Activated CD4-positive, alpha-beta T cell treated with anti-CD3 and anti-CD28 coated beads, Interleukin-2, amount 50 U/mL, for 16 hours (primary cell): Measurements from ENCODE around the gene HYAL4.
"Not testable (repeated sequence)": the region's sequence is repeated elsewhere in the genome, so short reads cannot be mapped to it uniquely, and the experiment has no call there.

ENCODE experiments used
- DNase-seq: peaks from one replicate; pipeline ENCODE4 v3.0.0-alpha.2; 2020

The HYAL4 gene, protein sequence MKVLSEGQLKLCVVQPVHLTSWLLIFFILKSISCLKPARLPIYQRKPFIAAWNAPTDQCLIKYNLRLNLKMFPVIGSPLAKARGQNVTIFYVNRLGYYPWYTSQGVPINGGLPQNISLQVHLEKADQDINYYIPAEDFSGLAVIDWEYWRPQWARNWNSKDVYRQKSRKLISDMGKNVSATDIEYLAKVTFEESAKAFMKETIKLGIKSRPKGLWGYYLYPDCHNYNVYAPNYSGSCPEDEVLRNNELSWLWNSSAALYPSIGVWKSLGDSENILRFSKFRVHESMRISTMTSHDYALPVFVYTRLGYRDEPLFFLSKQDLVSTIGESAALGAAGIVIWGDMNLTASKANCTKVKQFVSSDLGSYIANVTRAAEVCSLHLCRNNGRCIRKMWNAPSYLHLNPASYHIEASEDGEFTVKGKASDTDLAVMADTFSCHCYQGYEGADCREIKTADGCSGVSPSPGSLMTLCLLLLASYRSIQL

DNA sequence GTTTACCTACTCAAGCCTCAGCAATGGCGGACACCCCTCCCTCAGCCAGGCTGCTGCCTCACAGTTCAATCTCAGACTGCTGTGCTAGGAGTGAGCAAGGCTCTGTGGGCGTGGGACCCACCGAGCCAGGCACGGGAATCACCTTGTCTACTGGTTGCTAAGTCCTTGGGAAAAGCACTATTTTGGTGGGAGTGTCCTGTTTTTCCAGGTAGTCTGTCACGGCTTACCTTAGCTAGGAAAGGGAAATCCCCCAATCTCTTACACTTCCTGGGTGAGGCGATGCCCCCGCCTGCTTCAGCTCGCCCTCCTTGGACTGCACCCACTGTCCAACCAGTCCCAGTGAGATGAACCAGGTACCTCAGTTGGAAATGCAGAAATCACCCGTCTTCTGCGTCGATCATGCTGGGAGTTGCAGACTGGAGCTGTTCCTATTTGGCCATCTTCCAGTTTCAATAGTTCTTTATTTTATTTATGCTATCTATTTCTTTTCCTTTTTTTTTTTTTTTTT lies at the start of gene HYAL4:
HYAL4 (plus strand) TSS at position 458 of the 508 bp plus-strand sequence. CDS start 23,105 bp downstream, outside the sequence.
- DNase-seq: no peak

- DNase-seq: no peak
Observed at GRCh38 chr7:123795917-123796316, 49.1 kb upstream of the HYAL4 start.

- no peak for DNase-seq
Observed at GRCh38 chr7:123796568-123796967, 48.4 kb upstream of the HYAL4 start.

GRCh38 chr7:123797673-123798531 lies 47.1 kb upstream of the HYAL4 start:
- peak; percentile 20 for DNase-seq

DNA sequence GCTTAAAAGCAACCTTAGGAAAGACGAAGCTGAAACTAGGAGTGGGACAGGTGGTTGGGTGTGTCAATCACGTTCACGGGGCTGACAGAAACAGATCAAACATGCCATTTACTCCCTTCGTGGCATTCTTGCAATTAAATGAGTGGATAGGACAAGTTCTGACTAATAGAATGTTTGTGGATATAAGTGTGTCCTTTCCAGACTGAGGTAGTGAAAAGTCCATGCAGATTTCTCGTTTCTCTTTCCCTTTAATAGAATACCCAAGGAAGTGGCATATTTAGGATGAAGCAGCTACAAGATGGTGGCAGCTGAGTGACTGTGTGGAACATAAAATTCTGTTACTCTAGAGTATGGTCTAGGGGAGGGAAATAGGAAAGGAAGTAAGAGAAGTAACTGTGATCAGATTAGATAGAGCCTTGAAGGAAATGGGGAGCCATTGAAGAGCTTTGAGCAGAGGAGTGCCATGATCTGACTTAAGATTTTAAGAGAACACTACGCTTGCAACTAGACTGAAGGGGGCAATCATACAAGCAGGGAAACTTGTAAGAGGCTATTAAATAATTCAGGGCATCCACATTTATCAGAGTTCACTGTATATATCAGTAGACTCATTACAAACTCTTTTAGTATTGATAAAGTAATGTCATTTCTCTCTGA lies 46.3 kb upstream of the HYAL4 start:
- DNase-seq: no peak

DNA sequence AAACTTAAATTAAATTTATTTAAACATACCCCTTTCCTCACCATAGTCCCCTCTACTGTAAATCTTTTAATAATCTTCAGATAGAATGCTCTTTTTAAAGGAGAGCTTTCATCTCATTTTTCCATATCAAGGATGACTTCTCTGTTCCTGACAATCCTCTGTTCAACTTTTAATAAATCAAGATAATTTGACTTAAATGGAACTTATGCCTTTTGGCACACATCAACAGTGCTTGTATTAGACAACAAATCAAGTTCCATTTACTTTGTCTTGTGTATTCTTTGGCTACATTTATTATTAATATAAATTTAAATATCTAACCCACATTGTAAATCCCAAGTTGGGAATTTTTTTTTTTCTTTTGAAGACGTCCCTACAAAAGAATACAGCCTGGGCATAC lies 42.7 kb upstream of the HYAL4 start:
- DNase-seq: no peak

DNA sequence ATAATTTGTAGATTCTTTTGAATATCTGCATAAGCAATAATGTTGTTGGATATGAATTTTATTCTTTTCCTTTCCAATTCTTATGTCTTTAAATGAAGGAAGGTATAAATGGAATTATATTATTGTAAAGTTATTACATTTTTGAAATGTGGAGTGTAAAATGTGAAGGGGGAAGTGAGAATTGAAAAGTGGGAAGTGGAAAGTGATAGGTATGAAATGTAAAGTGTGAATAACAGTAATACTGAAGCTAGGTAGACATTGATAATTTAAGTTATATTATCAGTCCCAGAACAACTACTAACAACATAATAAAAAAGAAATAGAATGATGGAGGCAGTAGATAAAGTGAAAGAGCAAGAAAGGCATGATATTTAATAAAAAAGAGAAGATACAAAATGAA lies 39.7 kb upstream of the HYAL4 start:
- no peak for DNase-seq

GRCh38 chr7:123809471-123809870 lies 35.5 kb upstream of the HYAL4 start:
- DNase-seq: no peak

DNA sequence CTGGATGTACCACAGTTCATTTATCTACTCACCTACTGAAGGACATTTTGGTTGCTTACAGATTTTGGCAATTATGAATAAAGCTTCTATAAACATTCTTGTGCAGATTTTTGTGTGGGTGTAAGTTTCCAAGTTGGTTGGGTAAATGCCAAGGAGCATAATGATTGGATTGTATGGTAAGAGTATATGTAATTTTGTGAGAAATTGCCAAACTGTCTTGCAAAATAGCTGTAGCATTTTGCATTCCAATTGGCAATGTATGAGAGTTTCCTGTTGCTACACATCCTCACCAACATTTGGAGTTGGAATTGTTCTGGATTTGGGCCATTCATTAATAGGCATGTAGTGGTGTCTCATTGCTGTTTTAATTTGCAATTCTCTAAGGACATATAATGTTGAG lies 33.9 kb upstream of the HYAL4 start:
- DNase-seq: no peak

DNA sequence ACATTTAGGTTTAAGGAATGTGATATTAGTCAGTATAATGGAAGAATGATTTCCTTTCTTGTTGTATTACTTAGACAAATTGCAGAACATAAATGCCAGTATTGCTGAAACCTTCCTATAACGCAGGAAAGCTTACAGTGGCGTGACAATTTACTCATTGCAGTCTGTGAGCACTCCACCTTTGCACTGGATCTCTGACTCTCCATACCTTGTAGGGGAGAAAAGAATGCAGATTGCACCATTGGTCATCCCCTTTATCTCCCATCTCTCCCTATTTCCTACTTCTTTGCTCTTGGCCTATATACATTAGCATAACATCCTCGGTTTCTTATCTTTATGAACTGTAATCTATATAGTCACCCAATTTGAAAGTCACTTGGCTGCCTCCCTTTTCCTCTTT lies 28.1 kb upstream of the HYAL4 start:
- no peak for DNase-seq

DNA sequence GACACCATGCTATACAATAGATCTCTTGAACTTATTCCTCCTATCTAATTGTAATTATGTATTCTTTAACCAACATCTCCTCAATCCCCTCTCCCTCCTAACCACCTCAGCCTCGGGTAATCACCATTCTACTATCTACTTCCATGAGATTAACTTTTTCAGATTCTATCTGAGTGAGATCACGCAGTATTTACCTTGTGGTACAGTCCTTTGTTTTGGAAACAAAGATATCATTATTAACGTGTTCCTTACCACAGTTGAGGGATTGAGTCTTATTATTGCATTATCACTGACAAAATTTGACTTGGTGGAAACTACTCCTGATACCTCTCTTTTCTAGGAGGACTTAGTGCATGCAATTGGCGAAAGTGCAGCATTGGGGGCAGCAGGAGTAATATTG lies 26.0 kb upstream of the HYAL4 start:
- DNase-seq: no peak

- DNase-seq: not testable (repeated sequence)
Observed at GRCh38 chr7:123819795-123820194, 25.2 kb upstream of the HYAL4 start.

- no peak for DNase-seq
Observed at GRCh38 chr7:123820864-123821263, 24.1 kb upstream of the HYAL4 start.

DNA sequence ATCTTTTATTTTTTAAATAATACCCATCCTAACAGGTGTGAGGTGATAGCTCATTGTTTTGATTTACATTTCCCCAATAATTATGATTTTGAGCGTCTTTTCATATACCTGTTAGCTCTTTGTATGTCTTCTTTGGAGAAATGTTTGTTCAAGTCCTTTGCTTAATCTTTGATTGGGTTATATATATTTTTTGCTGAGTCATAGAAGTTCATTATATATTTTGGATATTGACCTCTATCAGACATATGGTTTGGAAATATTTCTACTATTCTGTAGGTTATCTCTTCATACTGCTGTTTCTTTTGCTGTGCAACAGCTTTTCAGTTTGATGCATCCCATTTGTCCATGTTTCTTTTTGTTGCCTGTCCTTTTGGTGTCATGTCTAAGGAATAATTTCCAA lies 23.6 kb upstream of the HYAL4 start:
- no peak for DNase-seq

GRCh38 chr7:123823898-123824753 lies 20.8 kb upstream of the HYAL4 start:
- peak; percentile 63 for DNase-seq

GRCh38 chr7:123824754-123825067 lies 20.3 kb upstream of the HYAL4 start:
- DNase-seq: no peak

GRCh38 chr7:123828805-123829204 lies 16.2 kb upstream of the HYAL4 start:
- DNase-seq: no peak

DNA sequence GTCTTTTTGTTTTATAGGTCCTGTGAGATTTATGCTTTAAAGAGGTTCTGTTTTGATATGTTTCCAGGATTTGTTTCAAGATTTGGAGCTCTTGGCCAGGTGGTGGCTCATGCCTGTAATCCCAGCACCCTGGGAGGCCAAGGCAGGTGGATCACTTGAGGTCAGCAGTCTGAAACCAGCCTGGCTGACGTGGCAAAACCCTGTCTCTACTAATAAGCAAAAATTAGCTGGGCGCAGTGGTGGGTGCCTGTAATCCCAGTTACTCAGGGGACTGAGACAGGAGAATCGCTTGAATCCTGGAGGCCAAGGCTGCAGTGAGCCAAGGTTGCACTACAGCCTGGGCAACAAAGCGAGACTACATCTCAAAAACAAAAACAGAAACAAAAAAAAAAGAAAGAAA lies 8.3 kb upstream of the HYAL4 start:
- DNase-seq: no peak

DNA sequence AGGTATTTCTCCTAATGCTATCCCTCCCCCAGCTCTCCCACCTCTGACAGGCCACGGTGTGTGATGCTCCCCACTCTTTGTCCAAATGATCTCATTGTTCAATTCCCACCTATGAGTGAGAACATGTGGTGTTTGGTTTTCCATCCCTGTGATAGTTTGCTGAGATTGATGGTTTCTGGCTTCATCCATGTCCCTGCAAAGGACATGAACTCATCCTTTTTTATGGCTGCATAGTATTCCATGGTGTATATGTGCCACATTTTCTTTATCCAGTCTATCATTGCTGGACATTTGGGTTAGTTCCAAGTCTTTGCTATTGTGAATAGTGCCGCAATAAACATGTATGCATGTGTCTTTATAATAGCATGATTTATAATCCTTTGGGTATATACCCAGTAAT lies 5.9 kb upstream of the HYAL4 start:
- DNase-seq: not testable (repeated sequence)

DNA sequence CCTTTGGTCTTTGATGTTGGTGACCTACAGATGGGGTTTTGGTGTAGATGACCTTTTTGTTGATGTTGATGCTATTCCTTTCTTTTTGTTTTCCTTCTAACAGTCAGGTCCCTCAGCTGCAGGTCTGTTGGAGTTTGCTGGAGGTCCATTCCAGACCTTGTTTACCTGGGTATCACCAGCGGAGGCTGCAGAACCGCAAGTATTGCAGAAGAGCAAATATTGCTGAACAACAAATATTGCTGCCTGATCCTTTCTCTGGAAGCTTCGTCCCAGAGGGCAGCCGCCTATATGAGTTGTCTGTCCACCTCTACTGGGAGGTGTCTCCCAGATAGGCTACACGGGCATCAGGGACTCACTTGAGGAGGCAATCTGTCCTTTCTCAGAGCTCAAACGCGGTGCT lies 827 bp upstream of the HYAL4 start:
- DNase-seq: not testable (repeated sequence)

- no peak for DNase-seq
Observed at GRCh38 chr7:123845823-123846216, 851 bp downstream of the HYAL4 start.

DNA sequence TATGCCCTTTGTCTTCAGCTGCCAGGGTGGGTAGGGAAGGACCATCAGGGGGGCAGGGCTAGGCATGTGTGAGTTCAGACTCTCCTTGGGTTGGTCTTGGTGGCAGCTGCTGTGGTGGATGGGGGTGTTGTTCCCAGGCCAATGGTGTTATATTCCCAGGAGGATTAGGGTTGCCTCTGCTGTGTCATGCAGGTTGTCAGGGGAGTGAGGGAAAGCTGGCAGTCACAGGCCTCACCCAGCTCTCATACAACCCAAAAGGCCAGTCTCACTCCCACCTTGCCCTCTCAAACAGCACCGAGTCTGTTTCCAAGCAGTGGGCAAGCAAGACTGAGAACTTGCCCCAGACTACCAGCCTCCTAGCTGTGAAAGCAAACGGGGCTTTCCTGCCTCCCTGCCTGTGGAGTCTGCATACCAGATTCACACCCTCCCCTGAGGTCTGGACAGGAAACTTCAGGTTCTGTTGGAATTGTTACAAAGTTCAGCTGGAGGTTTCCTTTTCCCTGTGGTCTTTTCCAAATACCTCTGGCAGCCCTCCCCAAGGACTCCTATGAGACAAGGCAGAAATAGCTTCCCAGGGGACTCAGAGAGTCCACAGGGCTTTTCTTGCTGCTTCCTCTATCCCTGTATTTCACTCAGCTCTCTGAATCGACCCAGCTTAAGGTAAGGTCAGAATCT lies 1.4 kb downstream of the HYAL4 start:
- DNase-seq: no peak
